ENCODE measurements around the gene HOXC6. TPM values are rescaled to one million over a fixed set of nuclear protein-coding genes. Genes with fewer than 3 reads are reported as not detected.

Gene HOXC6
- total RNA-seq, 3 donors from 2014 or later = 3.3 to 4.1 (median 4.0) TPM

- peak overlapping the region; percentile 50 to 85 for H3K27ac ChIP-seq
- H3K27me3 ChIP-seq = peaks cover 0 to 2% of the 10 kb centered on the region in 2 donors
- TF ChIP-seq, protein P1, sequence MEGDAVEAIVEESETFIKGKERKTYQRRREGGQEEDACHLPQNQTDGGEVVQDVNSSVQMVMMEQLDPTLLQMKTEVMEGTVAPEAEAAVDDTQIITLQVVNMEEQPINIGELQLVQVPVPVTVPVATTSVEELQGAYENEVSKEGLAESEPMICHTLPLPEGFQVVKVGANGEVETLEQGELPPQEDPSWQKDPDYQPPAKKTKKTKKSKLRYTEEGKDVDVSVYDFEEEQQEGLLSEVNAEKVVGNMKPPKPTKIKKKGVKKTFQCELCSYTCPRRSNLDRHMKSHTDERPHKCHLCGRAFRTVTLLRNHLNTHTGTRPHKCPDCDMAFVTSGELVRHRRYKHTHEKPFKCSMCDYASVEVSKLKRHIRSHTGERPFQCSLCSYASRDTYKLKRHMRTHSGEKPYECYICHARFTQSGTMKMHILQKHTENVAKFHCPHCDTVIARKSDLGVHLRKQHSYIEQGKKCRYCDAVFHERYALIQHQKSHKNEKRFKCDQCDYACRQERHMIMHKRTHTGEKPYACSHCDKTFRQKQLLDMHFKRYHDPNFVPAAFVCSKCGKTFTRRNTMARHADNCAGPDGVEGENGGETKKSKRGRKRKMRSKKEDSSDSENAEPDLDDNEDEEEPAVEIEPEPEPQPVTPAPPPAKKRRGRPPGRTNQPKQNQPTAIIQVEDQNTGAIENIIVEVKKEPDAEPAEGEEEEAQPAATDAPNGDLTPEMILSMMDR (IDR thresholded peaks at IDR 0.05) = no peak
- no peak for TF ChIP-seq POLR2A (IDR thresholded peaks at IDR 0.05)
- no peak for TF ChIP-seq POLR2AphosphoS5 (IDR thresholded peaks at IDR 0.05)
- H3K9me3 ChIP-seq = no peaks in the 10 kb centered on the region
- H3K4me3 ChIP-seq = peak overlapping the region; percentile 53 to 71 (median 55)
- intact Hi-C loops (cut with DNase I; ENCODE audit: low total_unique reads) = loop anchor here (10.0 kb wide), 2 partner anchors 195 to 1955 kb away; partner anchors contain the start of genes CDK2 and PMEL
- no peaks in the 10 kb centered on the region for H3K36me3 ChIP-seq
- H3K4me1 ChIP-seq = peaks cover 0 to 7% of the 10 kb centered on the region in 2 donors
- no peak for DNase-seq (ENCODE audit: low spot score in 2 of 2)
These were observed 18.8 kb upstream of the HOXC6 start for GRCh38 chr12:54009171-54010052.

GRCh38 chr12:54010053-54010971 lies 17.9 kb upstream of the HOXC6 start:
- TF ChIP-seq POLR2AphosphoS5 (IDR thresholded peaks at IDR 0.05) = no peak
- no peak for TF ChIP-seq POLR2A (IDR thresholded peaks at IDR 0.05)
- intact Hi-C loops (cut with DNase I; ENCODE audit: low total_unique reads) = no loop called here
- Histone ChIP-seq H3K9me3 (no peaks in the 10 kb centered on the region), H3K4me1 (peaks cover 0 to 7% of the 10 kb centered on the region in 2 donors), H3K27ac (peak overlapping the region; percentile 1 to 85), H3K4me3 (peak overlapping the region; percentile 53 to 71 (median 55)), H3K27me3 (no peaks in the 10 kb centered on the region), H3K36me3 (no peaks in the 10 kb centered on the region)
- DNase-seq (ENCODE audit: low spot score in 2 of 2) = no peak

GRCh38 chr12:54010972-54011664 lies 17.1 kb upstream of the HOXC6 start:
- Histone ChIP-seq H3K4me3 (peak overlapping the region; percentile 53 to 71 (median 55)), H3K36me3 (no peaks in the 10 kb centered on the region), H3K27me3 (no peaks in the 10 kb centered on the region), H3K9me3 (no peaks in the 10 kb centered on the region), H3K4me1 (peaks cover 0 to 7% of the 10 kb centered on the region in 2 donors), H3K27ac (peak overlapping the region; percentile 48 to 85)
- intact Hi-C loops (cut with DNase I; ENCODE audit: low total_unique reads) = no loop called here
- DNase-seq (ENCODE audit: low spot score in 2 of 2) = no peak
- no peak for TF ChIP-seq POLR2A (IDR thresholded peaks at IDR 0.05)
- TF ChIP-seq, protein P1 (IDR thresholded peaks at IDR 0.05) = no peak
- TF ChIP-seq POLR2AphosphoS5 (IDR thresholded peaks at IDR 0.05) = no peak

GRCh38 chr12:54011665-54012532 lies 16.3 kb upstream of the HOXC6 start:
- Histone ChIP-seq H3K4me3 (peak overlapping the region in 1 of 3 donors; percentile 53), H3K27me3 (no peaks in the 10 kb centered on the region), H3K36me3 (no peaks in the 10 kb centered on the region), H3K27ac (peak overlapping the region; percentile 30 to 48), H3K9me3 (no peaks in the 10 kb centered on the region), H3K4me1 (peaks cover 0 to 7% of the 10 kb centered on the region in 2 donors)
- intact Hi-C loops (cut with DNase I; ENCODE audit: low total_unique reads) = no loop called here
- TF ChIP-seq, protein P1 (IDR thresholded peaks at IDR 0.05) = no peak
- no peak for TF ChIP-seq POLR2A (IDR thresholded peaks at IDR 0.05)
- TF ChIP-seq POLR2AphosphoS5 (IDR thresholded peaks at IDR 0.05) = no peak
- DNase-seq (ENCODE audit: low spot score in 2 of 2) = no peak
